ENCODE results near the gene DNAH5. TPM values are rescaled to one million over a fixed set of nuclear protein-coding genes. Genes with fewer than 3 reads are reported as not detected.

Gene DNAH5
- total and polyA plus RNA-seq, 2 of the 8 experiments (the other 6 are each of a cell fraction or from before 2014, with no cell fraction given) = 0.30 to 0.73 TPM

GRCh38 chr5:13944560-13945199 lies at the start of gene DNAH5 (continued):
- TF ChIP-seq TAF1 (IDR thresholded peaks at IDR 0.05; ENCODE audit: low read depth, low read length) = no peak
- TF ChIP-seq EP300 (IDR thresholded peaks at IDR 0.05; ENCODE audit: borderline replicate concordance in 1 of 2, low read depth in 2 of 2, low read length in 2 of 2) = no peak
- TF ChIP-seq HDAC6 (IDR thresholded peaks at IDR 0.05; ENCODE audit: low read depth, low read length) = no peak
- TF ChIP-seq SP4 (IDR thresholded peaks at IDR 0.05; ENCODE audit: low read length) = no peak
- no peak for TF ChIP-seq CHD2 (IDR thresholded peaks at IDR 0.05; ENCODE audit: low read length)

All from H1 (cell line).